Left renal cortex interstitium (tissue), 4 donors: ENCODE data around the gene SH3RF1. TPM values are rescaled to one million over a fixed set of nuclear protein-coding genes. Genes with fewer than 3 reads are reported as not detected.

Source experiments
- DNase-seq, 4 donors: peaks; one replicate each; pipeline ENCODE4 v3.0.0-alpha.2; 2013; ENCODE audit warnings: low read depth in 4 of 4, low spot score in 2 of 4, missing footprints in 1 of 4
- polyA plus RNA-seq, 4 donors: library from polyadenylated mRNA; unstranded; fragments of 120-200 nt; gene quantifications; one replicate each; pipeline ENCODE4 v1.2.1, GENCODE V29; 2013; ENCODE audit not compliant: insufficient read length in 4 of 4

The SH3RF1 gene
- polyA plus RNA-seq, 4 donors: 27.6 to 35.9 (median 28.7) TPM

DNA sequence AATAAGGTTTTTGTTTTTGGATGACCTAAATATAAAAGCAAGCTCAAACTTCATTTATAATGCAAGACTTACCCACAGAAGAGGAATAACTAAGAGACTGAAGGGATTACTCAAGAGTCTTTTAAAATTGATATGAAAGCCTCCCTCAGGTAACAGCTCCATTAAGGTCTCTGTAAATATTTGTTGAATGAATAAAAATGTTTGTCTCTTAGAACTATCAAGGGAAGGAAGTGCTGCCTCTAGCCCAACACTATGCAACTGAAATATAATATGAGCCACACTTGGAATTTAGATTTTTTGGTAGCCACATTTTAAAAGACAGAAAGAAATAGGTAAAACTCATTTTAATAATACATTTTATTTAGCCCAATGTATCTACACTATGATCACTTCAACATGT is 127.8 kb downstream of the SH3RF1 start:
- DNase-seq: no peak

DNA sequence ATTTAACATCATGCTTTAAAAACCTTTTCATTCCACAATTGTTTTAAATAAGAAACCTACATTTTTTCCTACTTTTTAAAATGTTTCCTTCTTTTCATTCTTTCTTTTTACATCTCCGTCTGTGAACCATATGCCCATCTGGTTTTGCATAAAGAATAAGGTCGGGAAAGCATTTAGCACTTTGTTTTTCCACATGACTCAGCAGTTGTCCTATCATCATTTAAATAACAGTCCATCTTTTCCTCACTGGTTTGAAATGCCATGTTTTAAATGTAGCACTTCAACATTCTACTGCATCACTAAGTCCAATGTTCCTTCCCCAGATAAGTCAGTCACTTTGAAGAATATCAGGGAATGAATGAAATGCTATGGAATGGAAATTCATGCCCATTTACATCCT is 128.4 kb downstream of the SH3RF1 start:
- no peak for DNase-seq

DNA sequence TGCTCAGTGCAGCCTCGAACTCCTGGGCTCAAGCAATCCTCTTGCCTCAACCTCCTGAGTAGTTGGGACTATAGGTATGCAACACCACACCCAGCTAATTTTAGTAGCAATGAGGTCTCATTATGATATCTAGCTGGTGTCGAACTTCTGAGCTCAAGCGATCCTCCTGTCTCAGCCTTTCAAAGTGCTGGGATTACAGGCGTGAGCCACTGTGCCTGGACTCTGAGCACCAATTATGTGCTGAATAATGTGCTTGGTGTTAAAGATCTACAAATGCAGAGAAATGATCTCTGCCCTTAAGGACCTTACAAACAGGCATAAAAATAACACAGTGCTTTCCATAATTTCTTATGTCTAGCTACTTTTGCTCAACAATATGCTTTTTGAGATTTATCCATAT is 131.7 kb downstream of the SH3RF1 start:
- no peak for DNase-seq

DNA sequence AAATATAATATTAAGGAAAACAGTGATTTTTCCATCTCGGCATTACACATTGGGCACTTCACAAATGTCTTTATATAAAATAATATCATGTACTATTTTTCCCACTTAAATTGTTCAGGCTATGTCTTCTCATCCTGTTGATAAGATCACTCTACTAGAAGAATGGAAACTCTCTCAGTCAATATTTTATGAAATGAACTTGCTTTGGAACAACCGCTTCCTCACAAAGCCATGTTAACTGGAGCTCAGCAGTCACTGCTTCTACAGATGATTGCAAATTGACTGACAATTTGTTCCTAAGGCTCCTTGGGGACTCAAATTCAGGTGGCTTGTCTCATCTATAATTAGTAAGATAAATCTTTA is 133.2 kb downstream of the SH3RF1 start:
- no peak for DNase-seq

DNA sequence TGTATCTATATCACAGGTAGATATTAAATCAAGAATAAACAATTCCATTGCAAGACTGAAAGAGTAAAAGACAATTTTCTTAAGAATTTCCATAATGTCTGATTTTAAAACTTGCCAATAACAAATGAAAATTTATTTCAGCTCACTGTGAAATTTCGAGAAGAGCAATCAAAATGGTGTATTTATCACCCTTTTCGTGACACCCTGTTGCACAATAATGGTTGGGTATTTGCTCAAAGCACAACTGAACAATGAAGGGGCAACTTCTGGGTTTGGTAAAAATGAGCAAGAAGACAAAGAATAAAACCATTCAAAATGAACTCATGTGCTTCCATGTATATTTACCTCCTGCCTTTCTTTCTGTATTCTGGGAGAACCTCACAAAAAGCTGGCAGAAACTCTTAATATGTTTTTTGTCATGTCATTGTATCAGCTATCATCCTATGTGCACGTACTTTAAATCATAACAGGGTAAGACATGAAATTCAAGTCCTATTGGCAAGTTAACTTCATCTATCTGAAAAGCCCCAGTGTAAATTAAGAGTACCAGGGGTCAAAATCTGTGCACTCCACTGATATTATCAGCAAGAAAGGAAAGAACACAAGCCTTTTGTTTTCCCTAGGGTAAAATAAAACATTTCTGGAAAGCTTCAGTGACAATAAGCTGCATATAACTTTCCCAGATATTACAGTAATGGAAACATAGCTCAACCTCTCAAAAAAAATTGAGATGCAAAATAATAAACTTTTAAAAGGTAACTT is 133.8 kb downstream of the SH3RF1 start:
- DNase-seq: no peak

DNA sequence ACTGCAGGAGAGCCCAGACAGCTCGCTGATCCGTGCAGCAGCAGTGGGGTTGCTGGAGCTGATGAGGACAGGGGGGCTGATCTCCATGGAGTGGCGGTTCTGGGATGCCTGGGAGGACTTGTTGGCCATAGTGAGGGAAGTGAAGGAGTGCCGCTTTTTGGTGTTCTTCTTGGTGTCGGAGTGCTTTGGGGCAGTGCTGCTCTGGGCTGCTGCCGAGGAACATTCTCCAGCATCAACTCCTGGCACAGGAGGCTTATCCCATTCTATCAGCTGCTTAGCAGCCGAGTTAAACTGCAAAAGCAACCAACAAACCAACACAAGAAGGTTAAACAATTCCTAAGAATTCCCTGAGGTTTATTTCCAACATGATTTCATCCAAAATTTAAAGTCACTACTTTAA is 134.4 kb downstream of the SH3RF1 start:
- DNase-seq: no peak

DNA sequence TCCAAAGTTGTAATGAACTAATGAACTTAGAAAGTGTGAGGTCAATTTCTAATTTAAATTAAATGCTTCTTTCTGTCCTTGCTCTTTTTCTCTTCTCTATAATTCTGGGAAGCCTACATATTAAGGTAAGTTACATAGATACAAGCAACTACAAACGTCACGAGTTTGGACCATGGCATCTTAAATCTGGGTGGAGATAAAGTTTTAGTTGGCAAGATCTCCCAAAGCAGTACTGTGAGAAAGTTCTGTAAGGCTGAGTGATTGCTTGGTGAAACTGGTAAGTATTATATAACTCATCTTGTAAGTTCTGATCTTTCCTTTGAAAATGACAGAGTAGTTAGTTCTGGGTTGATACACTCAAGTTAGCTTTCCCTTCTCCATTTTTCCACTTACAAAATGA is 135.0 kb downstream of the SH3RF1 start:
- no peak for DNase-seq

DNA sequence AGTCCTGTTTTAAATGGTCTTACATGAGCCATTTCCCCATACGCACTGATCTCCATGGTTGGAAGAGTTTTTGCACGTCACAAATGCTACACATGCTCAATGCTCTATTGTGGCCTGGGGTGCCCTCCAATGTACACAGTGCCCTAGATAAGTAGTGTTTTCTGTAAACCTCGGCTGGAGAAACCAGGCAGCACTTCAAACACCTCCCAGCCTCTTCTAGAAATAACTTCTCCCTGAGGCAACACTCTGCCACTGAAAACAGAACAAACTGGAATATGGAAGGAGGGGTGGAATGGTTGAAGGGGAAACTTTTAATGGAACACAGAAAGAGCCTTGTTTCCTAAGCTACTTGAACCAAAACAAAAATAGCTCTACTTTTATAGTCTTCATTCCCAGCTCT is 136.8 kb downstream of the SH3RF1 start:
- DNase-seq: no peak

DNA sequence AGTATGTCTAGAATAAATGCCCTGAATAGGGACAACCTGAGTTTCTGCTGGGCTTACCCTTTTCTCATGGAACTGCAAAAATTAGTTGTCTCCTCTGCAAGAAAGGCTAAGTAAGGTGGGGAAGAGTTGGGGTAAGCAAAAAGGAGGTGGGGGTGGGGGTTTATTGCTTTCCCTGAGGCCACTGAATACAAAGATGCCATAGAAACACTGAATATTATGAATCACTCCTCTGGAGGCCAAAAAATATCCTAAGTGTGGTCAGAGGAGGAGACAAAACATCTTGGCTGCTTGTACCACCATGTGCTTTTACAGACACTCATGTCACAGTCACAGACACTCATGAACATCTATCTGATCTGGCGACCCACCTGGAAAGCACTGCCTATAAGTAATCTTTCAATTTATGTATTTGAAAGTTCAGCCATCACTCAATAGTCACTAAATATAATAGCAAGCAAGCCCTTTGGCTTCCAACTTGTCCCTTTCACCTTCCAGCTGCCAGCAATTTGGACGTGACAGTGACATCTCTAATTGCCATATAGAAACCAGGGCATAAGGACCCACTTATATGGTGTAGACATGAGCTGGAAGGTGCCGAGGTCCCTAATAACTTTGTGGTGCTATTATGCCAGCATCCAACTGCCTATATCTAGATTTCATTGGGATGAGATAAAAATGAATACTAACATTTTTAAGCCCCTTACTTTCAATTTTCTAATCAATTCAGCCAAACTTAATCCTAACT is 138.0 kb downstream of the SH3RF1 start:
- no peak for DNase-seq

DNA sequence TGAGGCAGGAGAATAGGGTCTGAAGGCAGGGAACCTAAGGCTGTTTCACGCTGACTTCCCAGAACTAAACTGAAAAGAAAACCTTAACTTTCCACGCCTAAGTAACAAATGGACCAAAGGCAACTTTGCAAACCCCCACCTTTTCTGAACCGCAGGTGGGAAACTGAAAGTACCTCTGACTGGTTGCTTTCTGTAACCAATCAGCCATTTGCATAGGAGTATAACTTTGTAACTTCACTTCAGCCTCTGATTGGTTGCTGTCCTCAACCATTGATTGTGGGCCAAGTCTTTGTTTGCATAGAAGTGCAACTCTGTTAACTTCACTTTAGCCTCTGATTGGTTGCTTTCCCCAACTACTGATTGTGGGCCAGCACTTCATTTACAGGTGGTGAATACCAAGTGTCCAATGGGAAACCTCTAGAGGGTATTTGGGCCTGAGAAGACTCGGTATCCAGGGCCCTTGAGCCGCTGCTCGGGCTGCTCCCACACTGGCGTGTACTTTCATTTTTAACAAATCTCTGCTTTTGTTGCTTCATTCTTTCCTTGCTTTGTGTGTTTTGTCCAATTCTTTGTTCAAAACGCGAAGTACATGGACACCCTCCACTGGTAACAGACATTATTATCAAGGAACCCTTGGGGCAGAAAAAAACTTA is 139.1 kb downstream of the SH3RF1 start:
- DNase-seq: no peak

DNA sequence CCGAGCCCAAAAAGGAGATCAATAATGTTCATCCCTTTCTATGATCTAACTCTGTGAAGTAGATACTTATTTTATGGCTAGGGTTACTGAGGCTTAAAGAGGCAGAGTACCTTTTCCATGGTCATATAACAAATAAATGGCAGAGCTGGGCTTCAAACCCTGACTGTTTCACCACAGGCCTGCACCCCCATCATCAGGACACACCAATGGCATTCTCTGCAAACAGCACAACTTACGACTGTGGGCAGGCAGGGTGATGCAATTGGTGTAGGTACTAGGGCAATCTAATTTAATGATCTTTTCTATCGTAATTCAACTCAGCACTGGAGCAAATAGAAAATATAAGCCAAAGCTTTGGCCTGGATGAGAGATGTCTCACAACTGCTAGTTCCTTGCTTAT is 141.9 kb downstream of the SH3RF1 start:
- DNase-seq: no peak

DNA sequence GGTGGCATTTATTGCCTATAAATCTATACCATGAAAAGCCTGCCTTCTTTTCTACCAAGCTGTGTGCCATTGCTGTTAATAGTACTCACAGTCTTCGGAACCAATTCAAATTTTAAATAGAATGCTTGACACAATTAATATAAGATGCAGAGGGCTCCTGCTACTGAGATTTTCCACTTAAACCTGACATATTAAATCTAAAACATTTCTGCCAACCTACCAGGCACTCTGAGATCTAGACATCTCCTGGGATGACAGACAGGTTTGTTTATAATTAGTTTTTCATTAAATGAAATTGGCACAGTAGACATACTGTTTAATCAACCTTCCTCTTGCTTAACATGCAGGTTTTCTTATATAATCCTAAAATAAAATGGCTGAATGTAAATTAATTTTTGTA is 143.4 kb downstream of the SH3RF1 start:
- DNase-seq: no peak

DNA sequence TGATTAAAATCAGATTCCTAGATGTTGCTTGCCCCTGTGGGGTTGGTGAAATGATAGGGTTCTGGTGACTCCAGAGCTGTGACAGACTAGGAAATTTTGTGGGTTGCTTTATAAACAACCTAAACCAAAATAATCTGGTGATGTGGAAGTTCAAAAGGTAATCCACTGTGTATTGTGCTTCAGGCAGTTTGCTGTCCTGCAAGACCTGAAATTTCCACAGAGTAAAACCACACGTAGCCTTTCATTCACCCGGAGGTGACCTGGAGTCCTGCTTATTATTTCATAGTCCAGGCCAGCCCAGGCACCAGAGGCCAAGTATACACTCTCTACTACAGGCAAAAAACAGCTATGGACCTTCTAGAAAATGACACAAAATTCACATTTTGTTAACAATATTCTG is 146.1 kb downstream of the SH3RF1 start:
- DNase-seq: no peak

DNA sequence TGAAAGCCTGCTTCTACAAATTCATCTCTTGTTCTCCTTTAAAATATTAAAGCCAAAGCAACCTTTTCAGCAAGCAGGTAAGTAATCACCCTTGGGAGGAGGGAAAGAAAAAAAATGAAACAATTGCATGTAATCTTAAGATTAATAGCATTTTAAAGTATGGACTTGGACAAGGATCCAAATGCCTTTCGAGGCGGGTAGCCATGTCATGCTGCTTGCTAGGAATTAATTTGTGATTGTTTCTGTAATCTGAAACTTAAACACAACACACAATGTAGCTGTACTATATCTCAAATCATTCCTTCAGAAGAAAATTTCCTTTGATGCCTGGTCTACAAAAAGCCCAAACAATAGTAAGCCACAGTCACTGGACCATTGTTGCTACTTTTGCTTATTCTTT is 148.3 kb downstream of the SH3RF1 start:
- no peak for DNase-seq

DNA sequence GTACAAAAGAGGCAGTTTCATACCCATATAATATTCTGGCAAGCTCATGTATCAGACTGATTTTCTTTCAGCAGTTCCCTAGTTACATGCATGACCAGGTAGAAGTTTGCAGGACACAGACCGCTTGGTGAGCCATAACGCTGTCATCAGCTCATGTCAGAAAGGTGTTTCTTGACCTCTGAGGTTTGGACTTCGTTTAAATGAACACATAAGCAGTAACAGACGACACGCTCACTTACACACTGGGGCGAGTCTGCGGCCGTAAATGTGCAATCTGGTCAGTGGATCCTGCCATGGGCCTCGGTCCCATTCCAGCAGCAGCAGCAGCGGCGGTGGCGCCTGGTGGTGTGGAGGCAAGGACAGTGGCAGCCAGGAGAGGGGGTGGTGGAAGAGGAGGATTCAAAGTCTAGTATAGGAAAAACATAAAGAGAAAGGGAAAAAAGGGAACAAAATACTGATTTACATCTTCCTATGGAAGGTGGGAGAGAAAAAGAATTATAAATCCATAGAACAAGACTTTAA is 148.8 kb downstream of the SH3RF1 start:
- DNase-seq: no peak

DNA sequence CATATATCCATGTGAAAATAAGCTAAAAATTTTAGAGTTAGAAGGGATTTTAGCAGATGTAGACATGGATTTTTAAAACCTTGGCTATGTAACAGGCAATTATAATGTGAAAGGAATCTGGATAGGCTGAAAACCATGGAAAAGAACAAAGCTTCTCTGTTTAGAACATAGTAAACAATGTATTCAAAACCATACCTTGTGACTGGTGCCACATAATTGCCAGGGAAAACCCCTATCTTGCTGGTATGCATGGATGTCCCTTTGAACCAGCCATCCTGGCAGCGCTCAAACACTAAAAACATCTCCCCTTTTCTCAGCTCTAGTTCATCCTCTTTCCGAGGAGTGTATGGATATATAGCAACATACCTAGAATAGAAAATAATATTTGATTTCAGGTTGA is 150.1 kb downstream of the SH3RF1 start:
- DNase-seq: no peak

DNA sequence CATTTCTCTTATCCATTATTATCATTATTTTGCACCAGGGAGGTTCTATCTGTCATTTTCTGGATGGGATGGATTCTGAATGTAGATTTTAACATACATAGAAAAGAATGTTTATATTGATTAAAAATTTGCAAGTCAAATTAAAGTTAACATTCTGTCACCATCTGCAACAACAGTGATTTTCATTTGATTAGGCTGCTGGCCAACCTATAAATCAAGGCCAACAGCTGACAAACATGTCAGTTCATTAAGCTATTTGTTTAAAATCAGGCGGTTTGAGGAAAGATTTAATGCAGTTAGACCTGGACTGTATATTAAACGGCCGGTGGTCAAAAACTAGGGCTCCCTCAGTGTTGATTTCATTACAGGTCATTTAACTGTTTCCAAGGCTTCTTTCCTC is 151.2 kb downstream of the SH3RF1 start:
- no peak for DNase-seq

DNA sequence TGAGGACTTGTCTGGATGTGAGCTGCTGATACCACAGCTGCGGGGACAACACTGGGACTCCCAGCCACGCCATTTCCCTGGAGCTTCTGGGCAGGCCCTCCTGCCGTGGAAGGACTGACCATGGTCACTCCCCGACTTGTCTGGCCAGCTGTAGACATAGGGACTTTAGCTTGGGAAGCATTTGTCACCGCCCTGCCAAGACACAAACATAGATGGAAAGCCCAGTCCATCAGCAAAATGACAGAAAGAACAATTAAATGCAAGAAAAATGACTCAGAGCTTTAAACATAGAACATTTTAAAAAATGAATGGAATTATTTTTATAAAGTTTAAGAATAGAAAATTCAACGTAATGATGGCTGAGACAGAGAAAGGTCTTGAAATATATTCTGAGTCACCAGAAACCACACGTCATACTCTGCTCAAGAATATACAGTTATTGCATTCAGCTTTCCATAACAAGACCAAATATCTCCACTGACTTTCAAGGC is 153.1 kb downstream of the SH3RF1 start:
- no peak for DNase-seq

DNA sequence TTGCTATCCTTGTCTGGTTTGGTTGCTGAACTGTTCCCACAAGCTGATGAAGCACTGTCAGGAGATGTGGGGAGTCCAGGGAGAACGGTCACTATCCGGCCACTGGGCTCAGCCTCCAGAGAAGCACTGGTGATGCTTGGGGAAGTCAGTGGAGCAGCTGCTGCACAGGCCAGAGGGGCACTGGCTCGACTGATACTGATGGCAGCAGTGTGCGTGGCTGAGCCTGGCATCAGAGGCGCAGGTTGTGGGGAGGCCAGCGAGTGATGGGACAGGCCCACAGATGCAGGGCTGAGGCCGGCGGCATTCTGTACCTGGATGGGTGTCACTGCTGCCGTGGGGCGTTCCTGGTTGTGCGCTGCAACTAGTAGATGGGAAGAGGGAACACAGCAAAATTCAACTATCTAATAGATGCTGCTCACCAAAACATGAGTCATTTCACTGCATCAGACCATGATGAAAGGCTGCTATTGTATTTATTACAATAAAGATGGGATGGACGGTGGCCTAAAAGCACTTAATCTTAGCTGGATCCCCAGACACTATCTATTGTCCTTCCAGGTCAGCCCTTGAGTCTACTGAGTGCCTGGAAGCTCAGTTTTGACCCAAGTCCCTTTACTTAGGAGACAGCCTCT is 154.4 kb downstream of the SH3RF1 start:
- DNase-seq: no peak

DNA sequence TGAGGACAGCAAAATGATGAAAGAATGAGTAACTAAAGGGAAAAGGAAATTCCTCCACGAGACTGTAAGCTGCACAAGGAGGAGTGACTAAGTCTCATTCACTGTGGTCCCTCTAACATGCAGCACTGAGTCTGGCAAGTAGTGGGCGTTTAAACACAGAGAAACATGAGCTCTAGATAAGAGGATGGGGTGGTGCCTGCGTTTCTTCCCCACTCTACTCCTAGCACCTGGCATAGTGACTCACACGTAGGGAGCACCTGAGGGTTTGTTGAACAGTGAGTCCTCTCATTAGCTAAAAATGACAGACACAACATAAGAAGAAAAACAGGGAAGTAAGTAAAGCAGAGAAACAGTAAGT is 154.9 kb downstream of the SH3RF1 start:
- DNase-seq: no peak
